Choroid plexus epithelial cell (primary cell): Measurements from ENCODE around the gene IARS1.

Experiments used
- DNase-seq: peaks from one replicate; pipeline ENCODE4 v3.0.0-alpha.2; 2010; ENCODE audit warnings: low read depth
- H3K4me3 ChIP-seq: 2 replicates; pipeline ENCODE4 v1.5.1; 2011; ENCODE audit warnings: low read depth, mild to moderate bottlenecking, control low read depth, low read length, moderate library complexity
- TF ChIP-seq, protein P1 (sequence below): conservative IDR thresholded peaks from 2 replicates; pipeline ENCODE4 v1.5.1; 2011; ENCODE audit warnings: low read depth, mild to moderate bottlenecking, control low read depth, inconsistent platforms, low read length, moderate library complexity

IARS1 gene

DNA sequence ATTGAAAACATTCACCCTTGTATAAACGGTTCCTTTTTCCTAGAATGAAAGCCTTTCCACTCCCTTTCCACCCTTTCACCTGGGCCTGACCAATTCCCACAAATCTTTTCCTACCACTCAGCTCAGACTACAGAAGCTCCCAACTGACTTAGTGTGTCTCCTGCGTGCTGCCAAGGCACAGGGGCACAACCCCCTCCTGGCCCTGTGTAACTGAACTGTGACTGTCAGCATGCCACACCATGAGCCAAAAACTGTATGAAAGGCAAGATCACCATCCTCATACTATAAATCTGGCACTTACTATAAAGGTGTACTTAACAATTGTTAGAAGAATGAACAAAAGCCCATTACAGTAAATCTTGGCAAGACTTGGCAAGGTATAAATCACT lies 20.1 kb upstream of the IARS1 start:
- TF ChIP-seq, protein P1, sequence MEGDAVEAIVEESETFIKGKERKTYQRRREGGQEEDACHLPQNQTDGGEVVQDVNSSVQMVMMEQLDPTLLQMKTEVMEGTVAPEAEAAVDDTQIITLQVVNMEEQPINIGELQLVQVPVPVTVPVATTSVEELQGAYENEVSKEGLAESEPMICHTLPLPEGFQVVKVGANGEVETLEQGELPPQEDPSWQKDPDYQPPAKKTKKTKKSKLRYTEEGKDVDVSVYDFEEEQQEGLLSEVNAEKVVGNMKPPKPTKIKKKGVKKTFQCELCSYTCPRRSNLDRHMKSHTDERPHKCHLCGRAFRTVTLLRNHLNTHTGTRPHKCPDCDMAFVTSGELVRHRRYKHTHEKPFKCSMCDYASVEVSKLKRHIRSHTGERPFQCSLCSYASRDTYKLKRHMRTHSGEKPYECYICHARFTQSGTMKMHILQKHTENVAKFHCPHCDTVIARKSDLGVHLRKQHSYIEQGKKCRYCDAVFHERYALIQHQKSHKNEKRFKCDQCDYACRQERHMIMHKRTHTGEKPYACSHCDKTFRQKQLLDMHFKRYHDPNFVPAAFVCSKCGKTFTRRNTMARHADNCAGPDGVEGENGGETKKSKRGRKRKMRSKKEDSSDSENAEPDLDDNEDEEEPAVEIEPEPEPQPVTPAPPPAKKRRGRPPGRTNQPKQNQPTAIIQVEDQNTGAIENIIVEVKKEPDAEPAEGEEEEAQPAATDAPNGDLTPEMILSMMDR: no peak
- no peak overlapping the region for H3K4me3 ChIP-seq
- DNase-seq: no peak

DNA sequence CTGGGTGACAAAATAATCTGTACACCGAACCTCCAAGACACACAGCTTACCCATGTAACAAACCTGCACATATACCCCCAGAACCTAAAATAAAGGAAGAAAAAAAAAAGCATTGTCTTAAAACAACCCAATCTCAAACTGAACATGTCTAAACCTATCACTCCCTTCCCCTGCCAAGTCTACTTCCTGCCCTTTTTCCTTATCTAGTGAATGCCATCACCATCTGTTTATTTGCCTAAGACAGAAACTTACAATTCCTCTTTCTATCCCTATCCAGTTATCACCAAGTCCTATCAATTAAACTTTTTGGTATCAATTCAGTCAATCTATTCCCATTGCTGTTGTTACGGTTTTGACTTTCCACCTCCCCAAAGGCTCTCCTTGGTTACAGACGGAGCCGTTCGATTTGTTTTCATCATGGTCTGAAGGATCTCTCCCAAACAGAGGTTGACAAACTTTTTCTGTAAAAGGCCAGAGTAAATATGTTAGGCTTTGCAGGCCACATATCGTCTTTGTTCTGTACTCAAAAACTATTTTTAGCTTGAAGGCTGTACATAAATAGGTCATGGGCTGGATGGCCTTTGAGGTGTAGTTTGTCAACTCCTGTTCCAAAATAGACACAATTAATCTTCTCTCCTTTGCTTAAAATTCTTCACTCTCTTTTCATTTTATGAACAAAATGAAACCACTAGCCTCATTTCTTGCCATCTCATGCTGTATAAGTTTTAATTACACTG lies 19.6 kb upstream of the IARS1 start:
- TF ChIP-seq, protein P1: no peak
- peak; percentile 23 for DNase-seq
- no peak overlapping the region for H3K4me3 ChIP-seq

DNA sequence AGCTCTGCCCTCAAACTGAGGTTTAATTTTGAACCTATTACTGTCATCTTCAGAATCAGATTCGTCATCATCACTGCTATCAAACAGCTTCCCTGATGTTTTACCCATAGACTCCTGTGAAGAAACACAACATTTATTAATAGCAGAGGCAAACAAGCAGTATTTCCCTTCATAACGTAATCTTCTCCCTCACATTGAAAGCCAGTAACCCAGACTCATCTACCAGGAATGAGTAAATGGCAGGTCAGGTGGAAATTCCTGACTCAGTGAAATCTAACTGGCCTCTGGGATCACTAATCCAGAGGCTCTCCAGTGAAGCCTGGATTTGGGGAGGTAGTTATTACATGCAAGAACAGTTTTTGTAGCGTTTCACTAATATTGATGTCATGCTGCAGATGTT lies 17.1 kb upstream of the IARS1 start:
- no peak overlapping the region for H3K4me3 ChIP-seq
- TF ChIP-seq, protein P1: no peak
- DNase-seq: no peak

DNA sequence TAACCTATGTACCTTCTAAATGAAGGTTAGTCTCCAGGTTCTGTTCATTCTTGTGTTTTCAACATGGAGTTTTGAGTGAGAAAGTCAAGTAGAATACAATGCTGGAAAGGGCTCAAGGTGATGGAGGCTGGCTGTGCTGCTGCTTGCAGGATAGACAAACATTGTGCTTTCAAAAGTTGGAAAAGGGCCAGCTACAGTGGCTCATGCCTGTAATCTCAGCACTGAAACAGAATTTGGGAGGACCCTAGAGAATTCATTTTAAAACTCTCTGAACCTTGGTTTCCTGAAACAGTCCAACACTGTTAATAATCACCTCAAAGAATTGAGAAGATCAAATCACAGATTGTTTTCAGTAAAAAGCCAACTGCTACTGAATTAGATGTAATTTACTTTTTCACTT lies 15.4 kb upstream of the IARS1 start:
- no peak overlapping the region for H3K4me3 ChIP-seq
- TF ChIP-seq, protein P1: no peak
- DNase-seq: peak; percentile 68

DNA sequence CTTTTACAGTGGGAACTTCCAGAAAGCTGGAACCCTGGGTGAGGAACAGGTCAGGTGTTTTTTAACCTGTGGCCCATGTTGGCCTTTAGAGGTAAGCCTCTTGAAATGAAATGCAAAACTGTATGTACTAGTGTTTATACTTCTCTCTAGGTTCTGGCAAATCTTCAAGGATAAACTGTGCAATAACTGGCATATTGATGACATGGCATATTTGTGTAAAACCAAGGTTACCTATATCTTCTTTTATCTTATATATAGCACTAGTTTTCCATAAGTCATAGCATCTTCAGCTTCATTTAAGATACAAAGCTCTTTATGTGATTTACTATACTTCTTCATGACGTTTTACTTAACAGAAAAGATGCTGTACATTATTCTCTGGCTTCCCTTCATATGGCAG lies 7.4 kb upstream of the IARS1 start:
- no peak for DNase-seq
- H3K4me3 ChIP-seq: no peak overlapping the region
- TF ChIP-seq, protein P1: no peak

DNA sequence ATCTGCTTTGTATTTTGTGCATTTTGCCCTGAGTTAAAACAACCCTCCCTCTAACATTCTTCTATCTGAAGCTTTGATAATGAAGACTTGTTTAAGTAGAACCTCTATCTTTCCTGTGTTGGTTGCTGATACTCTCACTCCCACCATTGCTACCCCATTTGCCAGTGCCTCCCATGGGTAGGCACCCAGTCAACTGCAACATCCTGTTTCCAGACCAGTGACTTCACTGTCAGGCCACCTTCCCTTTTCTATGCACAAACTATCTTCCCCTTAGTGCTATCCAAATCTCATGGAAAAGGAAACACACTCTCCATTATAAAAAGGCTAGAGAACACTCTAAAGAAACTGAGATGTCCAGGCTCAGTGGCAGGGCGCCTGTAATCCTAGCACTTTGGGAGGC lies 5.6 kb upstream of the IARS1 start:
- DNase-seq: no peak
- TF ChIP-seq, protein P1: no peak
- no peak overlapping the region for H3K4me3 ChIP-seq

DNA sequence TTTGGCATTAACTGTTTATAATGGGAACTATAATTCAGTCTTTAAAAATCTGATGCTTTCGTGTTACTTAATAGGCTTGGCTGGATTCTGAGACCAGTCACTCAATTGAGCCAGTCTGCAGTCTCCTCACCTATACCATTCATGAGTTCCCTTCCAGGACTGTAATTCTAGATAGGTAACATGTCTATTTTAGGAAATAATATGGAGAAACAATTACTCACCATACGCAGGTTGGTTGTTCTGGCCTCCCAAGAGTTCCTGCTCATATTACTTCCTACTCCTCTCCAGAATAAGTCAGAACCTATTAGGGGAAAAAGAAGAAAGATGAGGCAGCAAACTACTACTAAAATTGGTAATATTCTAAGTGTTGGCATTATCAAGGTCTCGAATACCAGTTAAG lies 4.5 kb upstream of the IARS1 start:
- TF ChIP-seq, protein P1: no peak
- no peak for DNase-seq
- H3K4me3 ChIP-seq: no peak overlapping the region
